Spleen (tissue), 11 donors: ENCODE results near the gene GSK3B. TPM values are rescaled to one million over a fixed set of nuclear protein-coding genes. Genes with fewer than 3 reads are reported as not detected.

Source experiments
- DNase-seq: peaks from one replicate; pipeline ENCODE4 v3.0.0-alpha.2; 2020
- H3K27ac ChIP-seq, 8 donors: fragments of 200-600 bp; sonication (generic) in 7 of 8; 1 replicate in 4 of 8; 2 replicates in 4 of 8; pipeline versions ENCODE4 v1.5.0 to v1.8.0; 2016 to 2021; ENCODE audit warnings: inconsistent platforms in 4 of 8, mild to moderate bottlenecking in 4 of 8, moderate library complexity in 1 of 8
- H3K27me3 ChIP-seq, 7 donors: fragments of 200-600 bp; sonication (generic) in 6 of 7; replicated peaks in 1 of 7; 1 replicate in 4 of 7; 2 replicates in 3 of 7; pipeline versions ENCODE4 v1.5.0 to v1.8.0; 2016 to 2021; ENCODE audit warnings: inconsistent platforms in 3 of 7, mild to moderate bottlenecking in 1 of 7
- H3K36me3 ChIP-seq, 6 donors: fragments of 200-600 bp; sonication (generic) in 5 of 6; 1 replicate in 4 of 6; 2 replicates in 2 of 6; pipeline versions ENCODE4 v1.5.0 to v1.8.0; 2016 to 2021; ENCODE audit warnings: inconsistent platforms in 2 of 6
- H3K4me1 ChIP-seq, 6 donors: fragments of 200-600 bp; sonication (generic) in 5 of 6; 1 replicate in 3 of 6; 2 replicates in 3 of 6; pipeline versions ENCODE4 v1.5.0 to v1.8.0; 2016 to 2021; ENCODE audit warnings: inconsistent platforms in 3 of 6
- H3K4me3 ChIP-seq, 8 donors: fragments of 200-600 bp; sonication (generic) in 7 of 8; 1 replicate in 4 of 8; 2 replicates in 4 of 8; pipeline versions ENCODE4 v1.5.0 to v1.8.0; 2016 to 2021; ENCODE audit warnings: inconsistent platforms in 4 of 8, mild to moderate bottlenecking in 4 of 8, moderate library complexity in 2 of 8
- H3K9me3 ChIP-seq, 8 donors: fragments of 200-600 bp; sonication (generic) in 7 of 8; 1 replicate in 4 of 8; 2 replicates in 4 of 8; pipeline versions ENCODE4 v1.5.0 to v1.8.0; 2016 to 2021; ENCODE audit warnings: inconsistent platforms in 4 of 8
- CTCF ChIP-seq, 11 experiments: fragments of 200-600 bp in 7 of 11; fragments of 450-650 bp in 4 of 11; sonication (generic) in 4 of 11; IDR thresholded peaks in 8 of 11; conservative IDR thresholded peaks in 3 of 11; 1 replicate in 7 of 11; 2 replicates in 4 of 11; pipeline versions ENCODE4 v1.4.0 to v1.8.0; 2016 to 2021; ENCODE audit warnings: antibody characterized with exemption in 11 of 11, inconsistent platforms in 4 of 11, mild to moderate bottlenecking in 1 of 11
- POLR2A ChIP-seq, 3 donors: fragments of 450-650 bp; IDR thresholded peaks; one replicate each; pipeline ENCODE4 v1.5.1; 2017; ENCODE audit warnings: antibody characterized with exemption in 3 of 3, mild to moderate bottlenecking in 1 of 3
- POLR2AphosphoS5 ChIP-seq, 3 donors: sonication (generic); formaldehyde crosslinking; IDR thresholded peaks; one replicate each; pipeline ENCODE4 v1.5.1; 2017; ENCODE audit warnings: antibody characterized with exemption in 3 of 3
- WGBS, 5 donors: extraction: QIAGEN DNeasy Blood & Tissue Kit in 3 of 5; methylation state at CpG; one replicate each; pipeline versions ENCODE4 v1.1.5 to v1.1.7; 2013 to 2018; 5-methylcytosine and 5-hydroxymethylcytosine counted together
- intact Hi-C: fragments of 100-400 bp; cut with DNase I; formaldehyde crosslinking; loops from one replicate; pipeline ENCODE4 v1.15.0; 2023; ENCODE audit warnings: low total_unique reads
- polyA plus RNA-seq, 3 donors: library from polyadenylated mRNA; stranded (reverse); fragments of 200-250 nt; gene quantifications; one replicate each; pipeline ENCODE4 v1.2.1, GENCODE V29; 2013
- total RNA-seq, 7 donors: library from RNA; depleted of rRNA in 3 of 7; stranded (reverse); fragments of >200 nt in 3 of 7; fragmentation: NEBNext Ultra II Directional in 4 of 7; extraction: Animal tissue kit (Norgen Biotek cat#: 25700) in 4 of 7; gene quantifications; one replicate each; pipeline versions ENCODE4 v1.1.0 to v1.2.1, GENCODE V29; 2016 to 2021
- donor health status: healthy with polysubstance abuse.
- donor health status: DM: no; HTN: no; CAD: no; lungs with moderate emphysema.
- donor health status: DM: no; HTN: no; CAD: no.
- donor health status: Bipolar disorder and iron deficiency.
- donor health status: healthy.
- donor health status: DM: no; HTN: no; CAD: no.
- donor health status: DM: yes; HTN: yes; CAD: no.

The GSK3B gene
- total and polyA plus RNA-seq, 10 donors: 4.7 to 62.2 (median 53.1) TPM

DNA sequence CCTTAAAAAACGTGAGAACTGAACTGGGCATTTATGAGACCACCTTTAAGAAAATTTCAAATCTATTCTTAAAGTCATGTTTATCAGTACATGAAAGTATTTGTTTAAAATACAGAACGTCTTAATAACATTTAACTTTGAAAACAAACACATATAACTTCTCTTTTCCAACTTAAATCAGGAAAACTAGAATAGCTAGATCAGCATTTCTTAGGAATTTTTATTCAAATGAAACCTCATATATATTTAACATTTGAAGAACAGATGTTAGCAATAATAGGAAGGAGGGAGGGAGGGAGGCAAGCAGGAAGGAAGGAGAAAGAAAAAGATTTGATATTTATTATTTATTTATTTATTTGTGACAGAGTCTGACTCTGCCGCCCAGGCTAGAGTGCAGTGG lies 192.2 kb downstream of the GSK3B start:
- Histone ChIP-seq H3K4me3 (no peak overlapping the region), H3K27ac (no peak overlapping the region), H3K4me1 (no peaks in the 10 kb centered on the region), H3K9me3 (no peaks in the 10 kb centered on the region), H3K27me3 (no peaks in the 10 kb centered on the region), H3K36me3 (peaks cover 0 to 66% (median 3%) of the 10 kb centered on the region in 6 donors)
- WGBS, 5 donors: 83 to 92% (median 90%) methylated on average over 3 of the region's 3 CpGs
- TF ChIP-seq POLR2A (IDR thresholded peaks at IDR 0.05): no peak
- intact Hi-C loops: no loop called here
- DNase-seq: no peak

GRCh38 chr3:119901148-119901547 lies 193.1 kb downstream of the GSK3B start:
- intact Hi-C loops: no loop called here
- no peak for DNase-seq
- TF ChIP-seq POLR2A (IDR thresholded peaks at IDR 0.05) (no peak), POLR2AphosphoS5 (IDR thresholded peaks at IDR 0.05) (no peak), CTCF (IDR thresholded peaks at IDR 0.05 in 8 of 11, conservative IDR thresholded peaks at IDR 0.05 in 3 of 11) (no peak)
- no peak overlapping the region for H3K4me3 ChIP-seq
- WGBS, 5 donors: 90 to 96% (median 92%) methylated on average over 1 of the region's 1 CpG
- H3K27me3 ChIP-seq: no peaks in the 10 kb centered on the region
- no peaks in the 10 kb centered on the region for H3K4me1 ChIP-seq
- H3K27ac ChIP-seq: no peak overlapping the region
- no peaks in the 10 kb centered on the region for H3K9me3 ChIP-seq
- H3K36me3 ChIP-seq: peaks cover 0 to 66% (median 3%) of the 10 kb centered on the region in 6 donors

DNA sequence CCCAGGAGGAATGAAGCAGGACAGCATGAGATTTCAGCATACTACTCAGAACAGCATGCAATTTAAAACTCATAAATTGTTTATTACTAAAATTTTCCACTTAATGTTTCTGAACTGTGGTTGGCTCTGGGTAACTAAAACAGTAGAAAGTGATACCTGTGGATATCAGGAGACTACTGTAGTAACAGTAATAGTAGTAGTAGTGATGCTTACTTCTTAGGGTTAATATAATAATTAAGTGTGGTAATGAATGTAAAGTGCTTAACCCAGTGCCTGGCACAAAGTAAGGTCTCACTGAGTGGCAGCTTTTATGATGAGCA lies 195.1 kb downstream of the GSK3B start:
- Histone ChIP-seq H3K4me3 (no peak overlapping the region), H3K4me1 (no peaks in the 10 kb centered on the region), H3K27me3 (no peaks in the 10 kb centered on the region), H3K9me3 (no peaks in the 10 kb centered on the region), H3K36me3 (peaks cover 0 to 58% (median 1%) of the 10 kb centered on the region in 6 donors), H3K27ac (no peak overlapping the region)
- no peak for TF ChIP-seq POLR2A (IDR thresholded peaks at IDR 0.05)
- no peak for TF ChIP-seq POLR2AphosphoS5 (IDR thresholded peaks at IDR 0.05)
- no peak for TF ChIP-seq CTCF (IDR thresholded peaks at IDR 0.05 in 8 of 11, conservative IDR thresholded peaks at IDR 0.05 in 3 of 11)
- intact Hi-C loops: loop anchor here (10.0 kb wide), 2 partner anchors 196 to 656 kb away; partner anchors contain the start of gene GSK3B
- no peak for DNase-seq

DNA sequence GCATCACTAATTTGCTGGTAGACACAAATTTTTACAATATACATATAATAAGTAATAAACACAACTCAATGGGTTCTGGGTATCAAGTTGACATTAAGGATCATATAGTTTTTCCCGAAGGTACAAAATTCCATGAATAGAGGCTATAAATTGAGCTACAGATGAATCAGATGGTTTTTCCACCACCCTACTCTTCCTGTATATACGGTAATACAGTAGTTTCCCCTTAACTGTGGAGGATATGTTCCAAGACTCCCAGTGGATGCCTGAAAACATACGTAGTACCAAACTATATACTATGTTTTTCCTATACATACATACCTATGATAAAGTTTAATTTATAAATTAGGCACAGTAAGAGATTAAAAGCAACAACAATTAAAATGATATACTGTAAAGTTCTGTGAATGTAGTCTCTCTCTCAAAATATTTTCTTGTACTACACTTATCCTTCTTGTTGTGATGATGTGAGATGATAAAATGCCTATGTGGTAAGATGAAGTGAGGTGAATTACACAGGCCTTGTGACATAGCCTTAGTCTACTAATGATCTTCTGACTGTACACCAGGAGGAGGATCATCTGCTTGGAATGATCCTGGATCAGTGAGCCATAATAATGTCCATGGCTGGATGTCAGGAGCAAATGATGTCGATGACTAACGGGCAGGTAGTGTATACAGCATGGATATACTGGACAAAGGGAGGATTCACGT lies 195.6 kb downstream of the GSK3B start:
- no peak overlapping the region for H3K27ac ChIP-seq
- intact Hi-C loops: loop anchor here (10.0 kb wide), 2 partner anchors 196 to 656 kb away; partner anchors contain the start of gene GSK3B
- H3K36me3 ChIP-seq: peaks cover 0 to 53% (median 1%) of the 10 kb centered on the region in 6 donors
- no peak overlapping the region for H3K4me3 ChIP-seq
- H3K27me3 ChIP-seq: no peaks in the 10 kb centered on the region
- DNase-seq: no peak
- no peaks in the 10 kb centered on the region for H3K4me1 ChIP-seq
- 96 to 99% (median 97%) methylated on average over 6 of the region's 6 CpGs for WGBS, 5 donors
- no peak for TF ChIP-seq POLR2A (IDR thresholded peaks at IDR 0.05)
- TF ChIP-seq CTCF (IDR thresholded peaks at IDR 0.05 in 8 of 11, conservative IDR thresholded peaks at IDR 0.05 in 3 of 11): no peak
- no peak for TF ChIP-seq POLR2AphosphoS5 (IDR thresholded peaks at IDR 0.05)
- no peaks in the 10 kb centered on the region for H3K9me3 ChIP-seq
